ENCODE results near the gene ULK4. TPM values are rescaled to one million over a fixed set of nuclear protein-coding genes. Genes with fewer than 3 reads are reported as not detected.

ULK4 gene
- total and polyA plus RNA-seq, 10 donors, result 2.0 to 33.3 (median 12.9) TPM

DNA sequence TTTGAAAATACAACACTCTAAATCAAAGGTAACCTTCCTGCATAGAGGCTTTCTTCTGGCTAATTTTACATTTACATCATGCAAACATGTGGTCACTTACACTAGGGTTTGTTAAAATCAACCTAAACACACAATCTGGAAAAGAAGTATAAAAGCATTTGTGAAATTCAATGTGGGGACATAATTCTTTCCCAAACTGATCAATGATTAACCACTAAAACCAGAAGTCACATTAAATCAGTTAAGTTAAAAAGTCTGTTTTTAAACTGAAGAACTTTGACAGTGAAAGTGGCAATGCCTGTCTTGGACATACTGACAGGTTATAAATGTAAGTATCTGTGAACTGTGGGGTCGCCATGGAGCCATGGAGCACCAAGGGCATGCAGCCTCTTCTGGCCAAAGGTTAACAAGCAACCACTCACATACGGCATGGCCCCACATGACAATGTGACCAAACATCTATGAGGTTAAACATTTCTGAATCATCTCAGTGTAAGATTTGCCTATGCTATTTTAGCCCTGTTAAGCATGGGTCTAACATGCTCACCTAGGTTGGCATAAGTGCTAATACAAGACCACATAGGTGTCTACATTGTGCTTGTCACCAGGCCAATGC, 484.4 kb downstream of the ULK4 start:
- H3K36me3 ChIP-seq, result no peaks in the 10 kb centered on the region
- peaks cover 3 to 27% (median 20%) of the 10 kb centered on the region in 8 donors for H3K9me3 ChIP-seq
- no peak overlapping the region for H3K4me3 ChIP-seq
- no peak overlapping the region for H3K27ac ChIP-seq
- DNase-seq, result no peak
- TF ChIP-seq POLR2A (IDR thresholded peaks at IDR 0.05) (no peak), POLR2AphosphoS5 (IDR thresholded peaks at IDR 0.05) (no peak)
- TF ChIP-seq, protein P1, sequence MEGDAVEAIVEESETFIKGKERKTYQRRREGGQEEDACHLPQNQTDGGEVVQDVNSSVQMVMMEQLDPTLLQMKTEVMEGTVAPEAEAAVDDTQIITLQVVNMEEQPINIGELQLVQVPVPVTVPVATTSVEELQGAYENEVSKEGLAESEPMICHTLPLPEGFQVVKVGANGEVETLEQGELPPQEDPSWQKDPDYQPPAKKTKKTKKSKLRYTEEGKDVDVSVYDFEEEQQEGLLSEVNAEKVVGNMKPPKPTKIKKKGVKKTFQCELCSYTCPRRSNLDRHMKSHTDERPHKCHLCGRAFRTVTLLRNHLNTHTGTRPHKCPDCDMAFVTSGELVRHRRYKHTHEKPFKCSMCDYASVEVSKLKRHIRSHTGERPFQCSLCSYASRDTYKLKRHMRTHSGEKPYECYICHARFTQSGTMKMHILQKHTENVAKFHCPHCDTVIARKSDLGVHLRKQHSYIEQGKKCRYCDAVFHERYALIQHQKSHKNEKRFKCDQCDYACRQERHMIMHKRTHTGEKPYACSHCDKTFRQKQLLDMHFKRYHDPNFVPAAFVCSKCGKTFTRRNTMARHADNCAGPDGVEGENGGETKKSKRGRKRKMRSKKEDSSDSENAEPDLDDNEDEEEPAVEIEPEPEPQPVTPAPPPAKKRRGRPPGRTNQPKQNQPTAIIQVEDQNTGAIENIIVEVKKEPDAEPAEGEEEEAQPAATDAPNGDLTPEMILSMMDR (IDR thresholded peaks at IDR 0.05 in 8 of 11, conservative IDR thresholded peaks at IDR 0.05 in 3 of 11), result no peak
- 78 to 97% (median 81%) methylated on average over 2 of the region's 2 CpGs for WGBS, 5 donors
- no peaks in the 10 kb centered on the region for H3K27me3 ChIP-seq (replicated peaks in 1 of 7)
- intact Hi-C loops (cut with DNase I; ENCODE audit: low total_unique reads), result no loop called here
- H3K4me1 ChIP-seq, result no peaks in the 10 kb centered on the region

DNA sequence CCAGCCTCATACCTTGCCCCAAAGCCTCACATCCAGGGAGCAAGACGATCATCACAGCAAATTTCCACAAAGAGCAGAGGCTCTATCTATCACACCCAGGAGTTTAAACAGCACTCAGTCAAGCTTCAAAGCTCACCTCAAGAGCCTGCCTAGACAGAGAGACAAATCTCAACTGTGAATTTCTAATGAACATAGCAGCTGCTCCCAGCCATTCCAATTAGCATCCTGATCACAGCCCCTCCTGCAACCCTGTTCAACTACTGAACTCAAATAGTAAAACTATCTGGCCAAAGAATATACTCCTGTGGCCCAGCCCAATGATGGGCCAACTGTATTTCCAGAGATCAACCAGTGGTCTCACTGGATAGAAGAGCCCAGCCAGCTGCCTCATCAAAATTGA, 492.8 kb downstream of the ULK4 start:
- H3K36me3 ChIP-seq, result no peaks in the 10 kb centered on the region
- H3K27me3 ChIP-seq (replicated peaks in 1 of 7), result no peaks in the 10 kb centered on the region
- intact Hi-C loops (cut with DNase I; ENCODE audit: low total_unique reads), result no loop called here
- H3K4me3 ChIP-seq, result no peak overlapping the region
- no peak overlapping the region for H3K27ac ChIP-seq
- no peak for DNase-seq
- no peaks in the 10 kb centered on the region for H3K4me1 ChIP-seq
- H3K9me3 ChIP-seq, result peaks cover 11 to 55% (median 53%) of the 10 kb centered on the region in 8 donors
- 92 to 100% (median 97%) methylated on average over 1 of the region's 1 CpG for WGBS, 5 donors
- no peak for TF ChIP-seq POLR2A (IDR thresholded peaks at IDR 0.05)
- TF ChIP-seq, protein P1 (IDR thresholded peaks at IDR 0.05 in 8 of 11, conservative IDR thresholded peaks at IDR 0.05 in 3 of 11), result no peak

DNA sequence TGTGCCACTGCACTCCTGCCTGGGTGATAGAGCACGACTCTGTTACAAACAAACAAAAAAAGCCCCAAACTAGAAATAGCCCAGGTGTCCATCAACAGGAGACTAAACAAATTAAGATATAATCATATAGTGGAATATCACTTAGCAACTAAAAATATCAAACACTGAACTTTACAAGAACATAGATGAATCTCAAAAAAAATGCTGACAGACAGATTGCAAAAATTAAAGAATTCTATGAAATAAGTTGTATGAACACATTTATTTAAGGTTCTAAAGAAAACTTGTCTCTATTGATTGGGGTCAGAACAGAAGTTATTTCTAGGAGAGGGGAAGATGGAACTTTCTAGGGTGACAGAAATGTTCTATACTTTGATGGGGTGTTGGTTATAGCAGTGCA, 494.4 kb downstream of the ULK4 start:
- H3K27me3 ChIP-seq (replicated peaks in 1 of 7), result no peaks in the 10 kb centered on the region
- peaks cover 7 to 38% (median 37%) of the 10 kb centered on the region in 8 donors for H3K9me3 ChIP-seq
- no peaks in the 10 kb centered on the region for H3K4me1 ChIP-seq
- no peak overlapping the region for H3K27ac ChIP-seq
- H3K4me3 ChIP-seq, result no peak overlapping the region
- DNase-seq, result no peak
- intact Hi-C loops (cut with DNase I; ENCODE audit: low total_unique reads), result no loop called here
- no peaks in the 10 kb centered on the region for H3K36me3 ChIP-seq
- TF ChIP-seq, protein P1 (IDR thresholded peaks at IDR 0.05 in 8 of 11, conservative IDR thresholded peaks at IDR 0.05 in 3 of 11), result no peak
- TF ChIP-seq POLR2A (IDR thresholded peaks at IDR 0.05) (no peak), POLR2AphosphoS5 (IDR thresholded peaks at IDR 0.05) (no peak)
- WGBS, 5 donors, result 80 to 92% (median 88%) methylated on average over 1 of the region's 1 CpG

DNA sequence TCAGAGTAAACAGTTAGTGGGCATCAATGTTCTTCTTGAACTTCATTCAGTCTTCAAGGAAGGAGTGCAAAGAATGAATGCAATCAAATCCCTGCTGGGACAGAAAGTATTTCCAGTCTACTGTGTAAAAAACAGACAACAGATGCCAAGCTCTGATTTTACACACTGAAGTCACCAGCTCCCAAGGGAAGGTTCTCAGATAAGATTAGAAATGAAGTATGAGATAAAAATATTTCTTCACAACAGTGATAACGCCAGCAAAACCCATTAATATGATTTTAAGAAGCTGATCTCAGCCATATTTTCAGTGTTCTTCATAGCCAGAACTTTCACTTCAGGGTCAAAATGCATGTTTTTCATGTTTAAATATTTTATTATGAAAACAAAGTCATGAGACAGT, 497.0 kb downstream of the ULK4 start:
- WGBS, 5 donors, result 51 to 75% (median 64%) methylated on average over 1 of the region's 1 CpG

More for the DNA sequence above, 497.0 kb downstream of the ULK4 start:
- H3K27ac ChIP-seq, result no peak overlapping the region
- no peak overlapping the region for H3K4me3 ChIP-seq
- H3K36me3 ChIP-seq, result no peaks in the 10 kb centered on the region
- no peaks in the 10 kb centered on the region for H3K4me1 ChIP-seq
- intact Hi-C loops (cut with DNase I; ENCODE audit: low total_unique reads), result no loop called here
- DNase-seq, result no peak
- H3K27me3 ChIP-seq (replicated peaks in 1 of 7), result no peaks in the 10 kb centered on the region
- H3K9me3 ChIP-seq, result peaks cover 0 to 12% (median 10%) of the 10 kb centered on the region in 8 donors
- TF ChIP-seq POLR2A (IDR thresholded peaks at IDR 0.05), result no peak
- TF ChIP-seq, protein P1 (IDR thresholded peaks at IDR 0.05 in 8 of 11, conservative IDR thresholded peaks at IDR 0.05 in 3 of 11), result no peak
- TF ChIP-seq POLR2AphosphoS5 (IDR thresholded peaks at IDR 0.05), result no peak

Measured in spleen (tissue), 11 donors.